ENCODE results near the gene GZMM.
A peak's percentile ranks its signal among the peaks of the same experiment; 100 is the strongest.

Gene GZMM

GRCh38 chr19:591099-591958 is 47.5 kb downstream of the GZMM start (continued):
- no peak for TF ChIP-seq ZSCAN4 (tag by site-specific recombination; IDR thresholded peaks at IDR 0.05)
- no peak for TF ChIP-seq ZNF292 (tag by site-specific recombination; IDR thresholded peaks at IDR 0.05; ENCODE audit: borderline replicate concordance, low read depth)
- TF ChIP-seq ZNF747 (tag by site-specific recombination; IDR thresholded peaks at IDR 0.05): no peak
- TF ChIP-seq ZNF148 (tag by site-specific recombination; IDR thresholded peaks at IDR 0.05; ENCODE audit: borderline replicate concordance): no peak
- TF ChIP-seq ZNF391 (tag by site-specific recombination; IDR thresholded peaks at IDR 0.05; ENCODE audit: borderline replicate concordance, low read depth): no peak
- no peak for TF ChIP-seq ZNF19 (tag by site-specific recombination; IDR thresholded peaks at IDR 0.05; ENCODE audit: low read depth)
- TF ChIP-seq ZNF654 (tag by site-specific recombination; IDR thresholded peaks at IDR 0.05; ENCODE audit: low read depth): no peak
- 0 out of 2 replicates have a peak, but pooled peaks have one; percentile 13 for TF ChIP-seq PATZ1 (tag by site-specific recombination; IDR thresholded peaks at IDR 0.05)
- TF ChIP-seq ZNF558 (tag by site-specific recombination; IDR thresholded peaks at IDR 0.05): no peak
- peak; percentile 29 for TF ChIP-seq ZFHX2 (tag by site-specific recombination; conservative IDR thresholded peaks at IDR 0.05)
- TF ChIP-seq GLIS2 (tag by site-specific recombination; IDR thresholded peaks at IDR 0.05): no peak
- no peak for TF ChIP-seq ZNF248 (tag by site-specific recombination; IDR thresholded peaks at IDR 0.05)
- no peak for TF ChIP-seq ZSCAN30 (tag by site-specific recombination; IDR thresholded peaks at IDR 0.05)
- TF ChIP-seq SETDB1 (IDR thresholded peaks at IDR 0.05; ENCODE audit: insufficient read length, low read length): no peak
- no peak for TF ChIP-seq ZNF610 (tag by site-specific recombination; IDR thresholded peaks at IDR 0.05; ENCODE audit: borderline replicate concordance)
- no peak for TF ChIP-seq ZNF585B (tag by site-specific recombination; IDR thresholded peaks at IDR 0.05)
- TF ChIP-seq ZNF707 (tag by site-specific recombination; IDR thresholded peaks at IDR 0.05): no peak
- no peak for TF ChIP-seq ZNF776 (tag by site-specific recombination; IDR thresholded peaks at IDR 0.05; ENCODE audit: borderline replicate concordance)
- no peak for TF ChIP-seq ZNF670 (tag by site-specific recombination; IDR thresholded peaks at IDR 0.05; ENCODE audit: low read depth)
- no peak for TF ChIP-seq ZFP41 (tag by site-specific recombination; IDR thresholded peaks at IDR 0.05; ENCODE audit: borderline replicate concordance)
- TF ChIP-seq, protein P1, sequence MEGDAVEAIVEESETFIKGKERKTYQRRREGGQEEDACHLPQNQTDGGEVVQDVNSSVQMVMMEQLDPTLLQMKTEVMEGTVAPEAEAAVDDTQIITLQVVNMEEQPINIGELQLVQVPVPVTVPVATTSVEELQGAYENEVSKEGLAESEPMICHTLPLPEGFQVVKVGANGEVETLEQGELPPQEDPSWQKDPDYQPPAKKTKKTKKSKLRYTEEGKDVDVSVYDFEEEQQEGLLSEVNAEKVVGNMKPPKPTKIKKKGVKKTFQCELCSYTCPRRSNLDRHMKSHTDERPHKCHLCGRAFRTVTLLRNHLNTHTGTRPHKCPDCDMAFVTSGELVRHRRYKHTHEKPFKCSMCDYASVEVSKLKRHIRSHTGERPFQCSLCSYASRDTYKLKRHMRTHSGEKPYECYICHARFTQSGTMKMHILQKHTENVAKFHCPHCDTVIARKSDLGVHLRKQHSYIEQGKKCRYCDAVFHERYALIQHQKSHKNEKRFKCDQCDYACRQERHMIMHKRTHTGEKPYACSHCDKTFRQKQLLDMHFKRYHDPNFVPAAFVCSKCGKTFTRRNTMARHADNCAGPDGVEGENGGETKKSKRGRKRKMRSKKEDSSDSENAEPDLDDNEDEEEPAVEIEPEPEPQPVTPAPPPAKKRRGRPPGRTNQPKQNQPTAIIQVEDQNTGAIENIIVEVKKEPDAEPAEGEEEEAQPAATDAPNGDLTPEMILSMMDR (tag by site-specific recombination; IDR thresholded peaks at IDR 0.05): no peak
- TF ChIP-seq, protein P2, sequence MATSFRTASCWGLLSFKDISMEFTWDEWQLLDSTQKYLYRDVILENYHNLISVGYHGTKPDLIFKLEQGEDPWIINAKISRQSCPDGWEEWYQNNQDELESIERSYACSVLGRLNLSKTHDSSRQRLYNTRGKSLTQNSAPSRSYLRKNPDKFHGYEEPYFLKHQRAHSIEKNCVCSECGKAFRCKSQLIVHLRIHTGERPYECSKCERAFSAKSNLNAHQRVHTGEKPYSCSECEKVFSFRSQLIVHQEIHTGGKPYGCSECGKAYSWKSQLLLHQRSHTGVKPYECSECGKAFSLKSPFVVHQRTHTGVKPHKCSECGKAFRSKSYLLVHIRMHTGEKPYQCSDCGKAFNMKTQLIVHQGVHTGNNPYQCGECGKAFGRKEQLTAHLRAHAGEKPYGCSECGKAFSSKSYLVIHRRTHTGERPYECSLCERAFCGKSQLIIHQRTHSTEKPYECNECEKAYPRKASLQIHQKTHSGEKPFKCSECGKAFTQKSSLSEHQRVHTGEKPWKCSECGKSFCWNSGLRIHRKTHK (tag by site-specific recombination; IDR thresholded peaks at IDR 0.05): no peak
- TF ChIP-seq ZNF302 (tag by site-specific recombination; IDR thresholded peaks at IDR 0.05; ENCODE audit: low read depth): no peak
- no peak for TF ChIP-seq ZNF155 (tag by site-specific recombination; IDR thresholded peaks at IDR 0.05)
- TF ChIP-seq ZNF549 (tag by site-specific recombination; IDR thresholded peaks at IDR 0.05): no peak
- no peak for TF ChIP-seq ZNF24 (tag by site-specific recombination; IDR thresholded peaks at IDR 0.05)
- no peak for TF ChIP-seq OVOL3 (tag by site-specific recombination; IDR thresholded peaks at IDR 0.05)
- TF ChIP-seq ZNF623 (tag by site-specific recombination; IDR thresholded peaks at IDR 0.05): no peak
- no peak for TF ChIP-seq ZNF473 (tag by site-specific recombination; IDR thresholded peaks at IDR 0.05)
- TF ChIP-seq ZEB2 (tag by site-specific recombination; IDR thresholded peaks at IDR 0.05): no peak
- no peak for TF ChIP-seq ZNF221 (tag by site-specific recombination; IDR thresholded peaks at IDR 0.05; ENCODE audit: borderline replicate concordance)
- TF ChIP-seq ZNF621 (tag by site-specific recombination; IDR thresholded peaks at IDR 0.05): no peak
